ENCODE results near the gene GRB2. TPM values are rescaled to one million over a fixed set of nuclear protein-coding genes. Genes with fewer than 3 reads are reported as not detected.

Gene GRB2
- total and polyA plus RNA-seq, 12 donors: 23.5 to 85.5 (median 52.0) TPM

DNA sequence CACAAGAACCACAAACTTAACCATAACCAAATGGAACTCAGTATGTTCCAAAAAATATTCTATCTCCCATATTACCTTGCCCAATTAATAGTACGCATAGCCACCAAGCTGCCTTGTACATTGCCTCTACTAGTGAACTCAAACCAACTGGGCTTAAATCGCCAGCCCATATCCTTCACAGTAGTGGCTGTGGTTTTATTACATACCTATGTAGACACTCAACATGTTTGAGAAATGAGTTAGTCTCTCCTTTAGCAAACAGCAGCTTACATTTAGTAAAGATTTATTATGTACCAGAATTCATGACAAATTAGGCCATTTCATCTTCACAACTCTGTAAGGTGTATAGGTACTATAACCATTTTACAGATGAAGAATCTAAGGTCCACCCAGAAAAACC lies 41.4 kb downstream of the GRB2 start:
- ATAC-seq (no peak), DNase-seq (no peak)
- Histone ChIP-seq H3K4me1 (peaks cover 0 to 89% (median 54%) of the 10 kb centered on the region in 9 donors), H3K27me3 (no peaks in the 10 kb centered on the region), H3K36me3 (no peaks in the 10 kb centered on the region), H3K27ac (no peak overlapping the region), H3K9me3 (no peaks in the 10 kb centered on the region), H3K4me3 (no peak overlapping the region)
- intact Hi-C loops (cut with DNase I): no loop called here
- TF ChIP-seq, protein P1, sequence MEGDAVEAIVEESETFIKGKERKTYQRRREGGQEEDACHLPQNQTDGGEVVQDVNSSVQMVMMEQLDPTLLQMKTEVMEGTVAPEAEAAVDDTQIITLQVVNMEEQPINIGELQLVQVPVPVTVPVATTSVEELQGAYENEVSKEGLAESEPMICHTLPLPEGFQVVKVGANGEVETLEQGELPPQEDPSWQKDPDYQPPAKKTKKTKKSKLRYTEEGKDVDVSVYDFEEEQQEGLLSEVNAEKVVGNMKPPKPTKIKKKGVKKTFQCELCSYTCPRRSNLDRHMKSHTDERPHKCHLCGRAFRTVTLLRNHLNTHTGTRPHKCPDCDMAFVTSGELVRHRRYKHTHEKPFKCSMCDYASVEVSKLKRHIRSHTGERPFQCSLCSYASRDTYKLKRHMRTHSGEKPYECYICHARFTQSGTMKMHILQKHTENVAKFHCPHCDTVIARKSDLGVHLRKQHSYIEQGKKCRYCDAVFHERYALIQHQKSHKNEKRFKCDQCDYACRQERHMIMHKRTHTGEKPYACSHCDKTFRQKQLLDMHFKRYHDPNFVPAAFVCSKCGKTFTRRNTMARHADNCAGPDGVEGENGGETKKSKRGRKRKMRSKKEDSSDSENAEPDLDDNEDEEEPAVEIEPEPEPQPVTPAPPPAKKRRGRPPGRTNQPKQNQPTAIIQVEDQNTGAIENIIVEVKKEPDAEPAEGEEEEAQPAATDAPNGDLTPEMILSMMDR (IDR thresholded peaks at IDR 0.05): no peak
- WGBS, 2 donors: 97 to 99% methylated on average over 2 of the region's 2 CpGs

DNA sequence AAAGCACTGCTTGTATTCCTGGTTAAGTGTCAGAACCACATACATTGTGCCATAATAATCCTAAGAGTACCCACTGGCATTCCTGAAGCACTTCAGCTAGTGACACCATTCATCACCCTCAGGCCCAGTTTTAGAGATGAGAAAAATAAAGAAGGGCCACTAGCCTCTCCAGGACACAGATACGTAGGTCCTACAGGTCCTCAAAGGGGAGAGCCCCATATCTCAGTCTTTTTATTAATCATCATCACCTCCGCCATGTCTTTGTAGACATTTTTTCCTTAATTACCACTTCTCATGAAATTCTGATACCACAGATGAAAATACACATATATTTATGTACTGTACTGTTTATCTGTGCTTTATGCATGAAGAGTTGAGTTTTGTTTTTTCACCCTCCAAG lies 43.5 kb downstream of the GRB2 start:
- no peak for ATAC-seq

DNA sequence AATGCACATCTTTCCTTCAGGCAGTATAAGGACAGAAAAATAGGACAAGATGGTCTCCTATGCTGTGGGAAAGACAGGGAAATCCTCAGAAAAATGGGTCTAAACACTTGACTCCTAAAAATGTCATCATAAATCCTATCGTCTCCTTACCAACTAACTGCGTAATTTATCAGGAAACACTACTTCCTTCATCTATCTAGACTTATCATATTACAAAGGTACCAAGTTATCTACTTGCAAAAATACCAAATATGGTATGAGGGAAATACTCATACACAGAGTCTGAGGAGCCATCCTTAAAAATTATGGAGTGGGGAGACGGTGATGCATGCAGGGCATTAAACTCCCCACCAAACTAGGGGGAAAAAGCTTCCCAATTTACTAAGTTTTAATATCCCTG lies 44.1 kb downstream of the GRB2 start:
- peaks cover 0 to 75% (median 46%) of the 10 kb centered on the region in 9 donors for H3K4me1 ChIP-seq
- DNase-seq: no peak
- H3K27ac ChIP-seq: peak overlapping the region in 1 of 10 donors; percentile 43
- intact Hi-C loops (cut with DNase I): no loop called here
- WGBS, 2 donors: 56 to 62% methylated on average over 3 of the region's 3 CpGs
- H3K4me3 ChIP-seq: no peak overlapping the region
- no peak for ATAC-seq
- H3K36me3 ChIP-seq: no peaks in the 10 kb centered on the region
- TF ChIP-seq, protein P1 (IDR thresholded peaks at IDR 0.05): no peak
- H3K9me3 ChIP-seq: no peaks in the 10 kb centered on the region
- H3K27me3 ChIP-seq: no peaks in the 10 kb centered on the region

More for the DNA sequence above, 43.5 kb downstream of the GRB2 start:
- no peak for DNase-seq
- TF ChIP-seq, protein P1 (IDR thresholded peaks at IDR 0.05): no peak
- Histone ChIP-seq H3K9me3 (no peaks in the 10 kb centered on the region), H3K4me1 (peaks cover 0 to 75% (median 48%) of the 10 kb centered on the region in 9 donors), H3K36me3 (no peaks in the 10 kb centered on the region), H3K4me3 (no peak overlapping the region), H3K27me3 (no peaks in the 10 kb centered on the region), H3K27ac (no peak overlapping the region)
- WGBS, 2 donors: 67 to 74% methylated on average over 2 of the region's 2 CpGs
- intact Hi-C loops (cut with DNase I): no loop called here

DNA sequence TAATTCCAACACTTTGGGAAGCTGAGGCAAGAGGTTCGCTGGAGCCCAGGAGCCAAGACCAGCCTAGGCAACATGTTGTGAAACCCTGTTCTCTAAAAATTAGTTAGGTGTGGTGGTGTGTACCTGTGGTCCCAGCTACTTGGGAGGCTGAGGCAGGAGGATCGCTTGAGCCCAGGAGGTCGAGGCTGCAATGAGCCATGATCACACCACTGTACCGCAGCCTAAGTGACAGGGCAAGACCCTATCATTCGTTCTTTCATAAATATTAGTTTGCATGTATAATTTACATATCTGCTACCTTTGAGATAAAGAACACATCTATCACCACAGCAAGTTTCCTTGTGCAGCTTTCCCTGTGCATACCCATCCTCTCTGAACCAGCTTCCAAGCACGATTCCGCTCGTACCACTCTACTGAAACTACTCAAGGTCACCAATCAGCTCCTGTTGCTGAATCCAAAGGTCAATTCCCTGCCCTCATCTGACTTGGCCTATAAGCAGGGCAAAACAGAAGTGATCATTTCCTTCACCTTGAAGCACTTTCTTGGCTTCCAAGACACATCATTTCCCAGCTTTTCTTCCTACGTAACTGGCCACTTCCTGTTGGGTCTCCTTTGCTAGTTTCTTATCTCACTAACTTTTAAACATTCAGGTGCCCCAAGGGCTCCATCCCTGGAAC lies 49.1 kb downstream of the GRB2 start:
- Histone ChIP-seq H3K27ac (peak overlapping the region in 1 of 10 donors; percentile 1), H3K4me1 (peaks cover 0 to 74% (median 19%) of the 10 kb centered on the region in 9 donors), H3K4me3 (no peak overlapping the region), H3K27me3 (no peaks in the 10 kb centered on the region), H3K9me3 (no peaks in the 10 kb centered on the region), H3K36me3 (no peaks in the 10 kb centered on the region)
- WGBS, 2 donors: 81 to 82% methylated on average over 9 of the region's 9 CpGs
- TF ChIP-seq, protein P1 (IDR thresholded peaks at IDR 0.05): no peak
- ATAC-seq (no peak), DNase-seq (no peak)
- intact Hi-C loops (cut with DNase I): no loop called here
